ENCODE results near the gene UGGT2.

The UGGT2 gene

GRCh38 chr13:96089139-96089538 is 35.9 kb upstream of the UGGT2 start:
- no peak overlapping the region for H3K27ac ChIP-seq
- TF ChIP-seq CTCF (conservative IDR thresholded peaks at IDR 0.05) (no peak), ZFX (IDR thresholded peaks at IDR 0.05) (no peak)

- no peak overlapping the region for H3K27ac ChIP-seq
- no peak for TF ChIP-seq CTCF (conservative IDR thresholded peaks at IDR 0.05)
- no peak for TF ChIP-seq ZFX (IDR thresholded peaks at IDR 0.05)
Observed at GRCh38 chr13:96086736-96087135, 33.5 kb upstream of the UGGT2 start.

GRCh38 chr13:96082640-96083039 is 29.4 kb upstream of the UGGT2 start:
- H3K27ac ChIP-seq = no peak overlapping the region
- TF ChIP-seq ZFX (IDR thresholded peaks at IDR 0.05) = no peak
- TF ChIP-seq CTCF (conservative IDR thresholded peaks at IDR 0.05) = no peak

- H3K27ac ChIP-seq = no peak overlapping the region
Observed at GRCh38 chr13:96081888-96082287, 28.7 kb upstream of the UGGT2 start.

GRCh38 chr13:96080676-96081075 is 27.5 kb upstream of the UGGT2 start:
- TF ChIP-seq CTCF (conservative IDR thresholded peaks at IDR 0.05) (no peak), ZFX (IDR thresholded peaks at IDR 0.05) (no peak)

More at GRCh38 chr13:96081888-96082287, 28.7 kb upstream of the UGGT2 start:
- TF ChIP-seq CTCF (conservative IDR thresholded peaks at IDR 0.05) = no peak
- TF ChIP-seq ZFX (IDR thresholded peaks at IDR 0.05) = no peak

GRCh38 chr13:96075953-96076543 is 22.8 kb upstream of the UGGT2 start:
- TF ChIP-seq ZFX (IDR thresholded peaks at IDR 0.05) = no peak
- TF ChIP-seq CTCF (conservative IDR thresholded peaks at IDR 0.05) = peak; percentile 77
- H3K27ac ChIP-seq = no peak overlapping the region

More at GRCh38 chr13:96080676-96081075, 27.5 kb upstream of the UGGT2 start:
- no peak overlapping the region for H3K27ac ChIP-seq

GRCh38 chr13:96072392-96072791 is 19.2 kb upstream of the UGGT2 start:
- TF ChIP-seq ZFX (IDR thresholded peaks at IDR 0.05) (no peak), CTCF (conservative IDR thresholded peaks at IDR 0.05) (no peak)
- no peak overlapping the region for H3K27ac ChIP-seq

Measured in C4-2B (cell line).